ENCODE results near the gene CERS2. TPM values are rescaled to one million over a fixed set of nuclear protein-coding genes. Genes with fewer than 3 reads are reported as not detected.

CERS2 gene
- 170 and 179 TPM in 2 replicates for total RNA-seq

GRCh38 chr1:150974580-150975478 lies at the start of gene CERS2:
Gene CERS2 (minus strand): TSS chr1:150974835. CDS start chr1:150969090, 5,745 bp downstream.

DNA sequence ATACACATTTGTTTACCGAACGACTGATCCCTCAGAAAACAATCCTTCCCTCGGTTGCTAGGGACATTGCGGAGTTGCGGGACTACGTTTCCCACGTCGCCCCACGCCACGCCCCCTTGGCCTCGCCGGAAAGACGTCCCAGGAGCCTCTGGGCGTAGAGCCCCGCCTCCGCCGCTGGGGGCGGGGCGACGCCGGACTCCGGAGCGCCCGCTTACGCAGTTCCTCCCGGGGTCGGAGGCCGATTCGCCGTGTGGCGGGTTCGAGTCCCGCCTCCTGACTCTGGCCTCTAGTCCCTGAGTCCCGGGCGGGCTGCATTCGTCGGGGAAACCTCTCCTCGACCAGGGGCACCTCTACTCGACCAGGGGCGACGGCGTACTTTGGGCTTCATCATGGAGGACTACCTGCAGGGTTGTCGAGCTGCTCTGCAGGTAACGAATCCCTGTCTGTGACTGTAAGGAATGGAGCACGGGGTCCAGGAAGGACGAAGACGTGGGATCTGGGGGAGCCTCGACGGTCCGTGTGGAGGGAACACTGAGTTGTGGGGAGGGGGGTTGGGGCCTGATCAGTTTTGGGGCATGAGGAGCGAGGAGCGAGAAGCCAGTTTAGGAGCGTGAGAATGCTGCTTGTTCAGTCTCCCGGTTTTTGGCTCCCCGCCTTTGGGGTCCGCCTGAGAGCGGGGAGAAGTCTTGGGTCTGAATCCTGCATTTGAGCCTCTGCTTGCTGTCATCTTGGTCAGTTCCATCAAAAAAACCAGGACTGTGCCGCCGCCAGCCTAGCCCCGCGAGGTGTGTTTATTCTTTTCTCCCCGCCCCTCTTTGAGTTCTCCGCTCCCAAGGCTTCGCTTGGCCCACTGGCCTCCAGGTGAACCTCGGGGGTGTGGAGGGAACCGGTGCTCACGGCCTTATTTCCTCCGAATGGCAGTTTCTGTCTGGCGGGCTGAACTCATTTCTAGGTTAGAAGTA lies 33.9 kb upstream of the CERS2 start, which contains the start of gene PRUNE1:
Gene PRUNE1 (plus strand): TSS at position 206 of the 962 bp plus-strand sequence. CDS start 184 bp downstream, at position 390.

GRCh38 chr1:151006327-151007052 lies 31.9 kb upstream of the CERS2 start, which contains the start of gene MINDY1:
Gene MINDY1 (minus strand): TSS chr1:151006902. CDS start chr1:151002617, 4,285 bp downstream.

DNA sequence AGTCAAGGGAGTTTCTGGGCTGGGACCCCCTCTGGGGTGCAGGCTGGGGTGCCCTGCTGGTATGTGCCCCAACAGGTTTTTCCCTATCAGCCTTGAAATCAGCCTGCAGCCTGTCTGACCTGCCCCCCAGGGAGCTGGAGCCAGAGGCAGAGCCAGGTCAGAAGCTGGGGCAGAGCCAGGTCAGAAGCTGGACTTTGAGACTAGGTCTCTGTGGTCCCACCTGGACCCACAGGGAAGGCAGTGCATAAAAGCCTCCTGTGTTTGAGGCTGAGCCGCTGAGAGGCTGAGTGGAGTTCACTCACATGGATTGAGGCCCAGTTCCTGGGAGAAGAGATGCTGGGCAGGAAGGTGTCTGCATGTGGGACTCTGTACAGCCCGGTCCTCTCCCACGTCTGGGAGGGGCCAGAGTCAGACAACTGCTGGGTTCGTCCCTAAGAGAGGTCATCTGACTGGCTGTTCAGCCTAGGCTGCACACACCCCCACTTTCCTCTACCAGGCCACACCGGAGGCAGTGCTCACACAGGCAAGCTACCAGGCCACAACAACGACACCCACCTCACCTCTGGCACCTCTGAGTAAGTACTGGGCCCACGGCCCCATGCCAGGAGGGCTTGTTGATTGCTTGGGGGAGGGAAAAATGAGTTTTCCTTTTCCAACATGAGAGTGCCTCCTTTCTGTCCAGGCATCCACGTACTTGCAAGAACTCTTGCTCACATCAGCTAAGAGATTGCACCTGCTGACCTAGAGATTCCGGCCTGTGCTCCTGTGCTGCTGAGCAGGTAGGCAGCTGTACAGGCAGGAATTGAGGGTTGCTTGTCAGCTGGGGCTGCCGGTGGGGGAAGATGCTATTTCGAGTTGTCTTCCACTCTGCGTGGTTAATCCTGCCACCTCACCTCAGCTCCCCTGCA lies 7.4 kb upstream of the CERS2 start, which contains the start of gene ANXA9:
Gene ANXA9 (plus strand): TSS at position 488 of the 908 bp plus-strand sequence. CDS start 814 bp downstream, outside the sequence.

DNA sequence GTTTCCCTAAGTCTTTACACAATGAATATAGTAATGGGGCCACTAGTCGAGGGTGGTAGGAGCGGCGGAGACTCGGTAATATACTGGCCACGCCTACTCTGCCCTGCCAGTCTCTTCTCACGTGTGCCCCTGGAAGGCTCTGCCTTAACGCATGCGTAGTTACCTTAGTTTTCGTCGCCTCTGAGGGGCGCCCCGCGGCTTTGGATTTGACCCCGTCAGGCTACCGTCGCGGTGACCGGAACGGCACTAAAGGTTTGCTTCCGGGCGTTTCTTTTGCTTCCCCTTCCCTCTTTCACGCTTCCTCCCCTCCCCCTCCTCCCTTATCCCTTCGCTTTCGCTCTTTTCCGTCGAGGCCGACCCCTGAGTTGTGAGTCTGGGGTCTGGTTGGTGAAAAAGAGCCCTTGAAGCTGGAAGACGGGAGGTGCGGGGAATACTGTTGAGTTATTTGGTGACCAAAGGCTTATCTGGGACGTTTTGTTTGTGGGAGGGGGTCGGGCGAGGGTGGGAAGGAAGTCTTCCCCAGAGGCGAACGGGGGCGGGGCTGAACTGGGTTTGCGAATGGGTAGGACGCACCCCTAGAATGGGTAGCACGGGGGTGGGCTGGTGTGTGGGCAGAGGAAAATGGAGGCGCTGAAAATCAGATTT lies 48.4 kb downstream of the CERS2 start, which contains the start of gene SETDB1:
Gene SETDB1 (plus strand): TSS at position 267 of the 645 bp plus-strand sequence. CDS start 1,352 bp downstream, outside the sequence.

Small RNA genes within 50 kb of the gene (small RNA-seq; reads per million reads assigned to genes)
- gene RNU6-884P, result not detected

Other genes starting within 250 kb of the CERS2 start
- gene CTSS, start 209.1 kb downstream of the CERS2 start, total RNA-seq, result 12.0 and 18.5 TPM in 2 replicates
- 73.8 and 100 TPM in 2 replicates for gene CTSK, start 166.6 kb downstream of the CERS2 start, total RNA-seq
- gene ARNT, start 98.2 kb downstream of the CERS2 start, total RNA-seq, result 59.9 and 68.3 TPM in 2 replicates
- gene CTXND2, start 87.7 kb downstream of the CERS2 start, total RNA-seq, result not detected in 2 replicates
- 41.2 and 44.1 TPM in 2 replicates for gene SETDB1, start 48.5 kb downstream of the CERS2 start, total RNA-seq
- gene ANXA9, start 7.5 kb upstream of the CERS2 start, total RNA-seq, result 0.22 and 0.39 TPM in 2 replicates
- 14.0 and 18.5 TPM in 2 replicates for gene MINDY1, start 32.1 kb upstream of the CERS2 start, total RNA-seq
- 12.3 and 12.6 TPM in 2 replicates for gene PRUNE1, start 33.6 kb upstream of the CERS2 start, total RNA-seq
- gene BNIPL, start 61.8 kb upstream of the CERS2 start, total RNA-seq, result 0.32 and 0.52 TPM in 2 replicates
- gene C1orf56, start 72.9 kb upstream of the CERS2 start, total RNA-seq, result 3.0 and 3.7 TPM in 2 replicates
- 41.3 and 48.5 TPM in 2 replicates for gene CDC42SE1, start 84.8 kb upstream of the CERS2 start, total RNA-seq
- gene MLLT11, start 85.6 kb upstream of the CERS2 start, total RNA-seq, result 3.4 and 3.9 TPM in 2 replicates
- gene GABPB2, start 95.9 kb upstream of the CERS2 start, total RNA-seq, result 22.0 and 22.9 TPM in 2 replicates
- gene SEMA6C, start 171.8 kb upstream of the CERS2 start, total RNA-seq, result 1.3 and 1.4 TPM in 2 replicates
- not detected in 2 replicates for gene TNFAIP8L2, start 181.8 kb upstream of the CERS2 start, total RNA-seq
- gene LYSMD1, start 191.1 kb upstream of the CERS2 start, total RNA-seq, result 7.4 and 9.0 TPM in 2 replicates
- 26.9 and 37.2 TPM in 2 replicates for gene SCNM1, start 191.3 kb upstream of the CERS2 start, total RNA-seq
- 0.32 and 0.52 TPM in 2 replicates for gene TMOD4, start 201.1 kb upstream of the CERS2 start, total RNA-seq
- gene VPS72, start 215.4 kb upstream of the CERS2 start, total RNA-seq, result 32.5 and 34.6 TPM in 2 replicates
- gene PIP5K1A, start 223.7 kb upstream of the CERS2 start, total RNA-seq, result 78.0 and 88.6 TPM in 2 replicates